ENCODE measurements around the gene PLPP1. TPM values are rescaled to one million over a fixed set of nuclear protein-coding genes. Genes with fewer than 3 reads are reported as not detected.
A peak's percentile ranks its signal among the peaks of the same experiment; 100 is the strongest.

Gene PLPP1
- total and polyA plus RNA-seq, 2 experiments from 2014 or later = 39.1 to 97.1 TPM

DNA sequence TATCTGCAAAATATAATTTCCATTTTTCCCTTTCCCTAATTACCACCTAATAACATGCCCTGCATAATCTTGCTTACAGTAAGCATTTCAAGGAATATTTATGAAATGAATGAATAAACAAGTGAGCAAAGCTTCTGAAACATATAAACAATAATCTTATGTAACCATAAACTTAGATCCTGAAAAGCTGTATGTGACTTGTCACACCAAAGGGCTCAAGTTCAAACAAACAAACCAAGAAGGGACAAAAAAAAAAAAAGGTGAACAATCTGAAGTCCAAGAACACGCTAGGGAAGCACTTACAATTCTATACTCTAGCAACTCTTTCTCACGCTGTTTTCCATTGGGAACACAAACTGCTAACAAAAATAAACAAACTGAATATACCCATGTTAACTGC is 36.3 kb downstream of the PLPP1 start:
- TF ChIP-seq, protein P1, sequence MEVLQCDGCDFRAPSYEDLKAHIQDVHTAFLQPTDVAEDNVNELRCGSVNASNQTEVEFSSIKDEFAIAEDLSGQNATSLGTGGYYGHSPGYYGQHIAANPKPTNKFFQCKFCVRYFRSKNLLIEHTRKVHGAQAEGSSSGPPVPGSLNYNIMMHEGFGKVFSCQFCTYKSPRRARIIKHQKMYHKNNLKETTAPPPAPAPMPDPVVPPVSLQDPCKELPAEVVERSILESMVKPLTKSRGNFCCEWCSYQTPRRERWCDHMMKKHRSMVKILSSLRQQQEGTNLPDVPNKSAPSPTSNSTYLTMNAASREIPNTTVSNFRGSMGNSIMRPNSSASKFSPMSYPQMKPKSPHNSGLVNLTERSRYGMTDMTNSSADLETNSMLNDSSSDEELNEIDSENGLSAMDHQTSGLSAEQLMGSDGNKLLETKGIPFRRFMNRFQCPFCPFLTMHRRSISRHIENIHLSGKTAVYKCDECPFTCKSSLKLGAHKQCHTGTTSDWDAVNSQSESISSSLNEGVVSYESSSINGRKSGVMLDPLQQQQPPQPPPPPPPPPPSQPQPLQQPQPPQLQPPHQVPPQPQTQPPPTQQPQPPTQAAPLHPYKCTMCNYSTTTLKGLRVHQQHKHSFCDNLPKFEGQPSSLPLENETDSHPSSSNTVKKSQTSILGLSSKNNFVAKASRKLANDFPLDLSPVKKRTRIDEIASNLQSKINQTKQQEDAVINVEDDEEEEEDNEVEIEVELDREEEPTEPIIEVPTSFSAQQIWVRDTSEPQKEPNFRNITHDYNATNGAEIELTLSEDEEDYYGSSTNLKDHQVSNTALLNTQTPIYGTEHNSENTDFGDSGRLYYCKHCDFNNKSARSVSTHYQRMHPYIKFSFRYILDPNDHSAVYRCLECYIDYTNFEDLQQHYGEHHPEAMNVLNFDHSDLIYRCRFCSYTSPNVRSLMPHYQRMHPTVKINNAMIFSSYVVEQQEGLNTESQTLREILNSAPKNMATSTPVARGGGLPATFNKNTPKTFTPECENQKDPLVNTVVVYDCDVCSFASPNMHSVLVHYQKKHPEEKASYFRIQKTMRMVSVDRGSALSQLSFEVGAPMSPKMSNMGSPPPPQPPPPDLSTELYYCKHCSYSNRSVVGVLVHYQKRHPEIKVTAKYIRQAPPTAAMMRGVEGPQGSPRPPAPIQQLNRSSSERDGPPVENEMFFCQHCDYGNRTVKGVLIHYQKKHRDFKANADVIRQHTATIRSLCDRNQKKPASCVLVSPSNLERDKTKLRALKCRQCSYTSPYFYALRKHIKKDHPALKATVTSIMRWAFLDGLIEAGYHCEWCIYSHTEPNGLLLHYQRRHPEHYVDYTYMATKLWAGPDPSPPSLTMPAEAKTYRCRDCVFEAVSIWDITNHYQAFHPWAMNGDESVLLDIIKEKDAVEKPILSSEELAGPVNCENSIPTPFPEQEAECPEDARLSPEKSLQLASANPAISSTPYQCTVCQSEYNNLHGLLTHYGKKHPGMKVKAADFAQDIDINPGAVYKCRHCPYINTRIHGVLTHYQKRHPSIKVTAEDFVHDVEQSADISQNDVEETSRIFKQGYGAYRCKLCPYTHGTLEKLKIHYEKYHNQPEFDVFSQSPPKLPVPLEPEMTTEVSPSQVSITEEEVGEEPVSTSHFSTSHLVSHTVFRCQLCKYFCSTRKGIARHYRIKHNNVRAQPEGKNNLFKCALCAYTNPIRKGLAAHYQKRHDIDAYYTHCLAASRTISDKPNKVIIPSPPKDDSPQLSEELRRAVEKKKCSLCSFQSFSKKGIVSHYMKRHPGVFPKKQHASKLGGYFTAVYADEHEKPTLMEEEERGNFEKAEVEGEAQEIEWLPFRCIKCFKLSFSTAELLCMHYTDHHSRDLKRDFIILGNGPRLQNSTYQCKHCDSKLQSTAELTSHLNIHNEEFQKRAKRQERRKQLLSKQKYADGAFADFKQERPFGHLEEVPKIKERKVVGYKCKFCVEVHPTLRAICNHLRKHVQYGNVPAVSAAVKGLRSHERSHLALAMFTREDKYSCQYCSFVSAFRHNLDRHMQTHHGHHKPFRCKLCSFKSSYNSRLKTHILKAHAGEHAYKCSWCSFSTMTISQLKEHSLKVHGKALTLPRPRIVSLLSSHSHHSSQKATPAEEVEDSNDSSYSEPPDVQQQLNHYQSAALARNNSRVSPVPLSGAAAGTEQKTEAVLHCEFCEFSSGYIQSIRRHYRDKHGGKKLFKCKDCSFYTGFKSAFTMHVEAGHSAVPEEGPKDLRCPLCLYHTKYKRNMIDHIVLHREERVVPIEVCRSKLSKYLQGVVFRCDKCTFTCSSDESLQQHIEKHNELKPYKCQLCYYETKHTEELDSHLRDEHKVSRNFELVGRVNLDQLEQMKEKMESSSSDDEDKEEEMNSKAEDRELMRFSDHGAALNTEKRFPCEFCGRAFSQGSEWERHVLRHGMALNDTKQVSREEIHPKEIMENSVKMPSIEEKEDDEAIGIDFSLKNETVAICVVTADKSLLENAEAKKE (CRISPR knock-in tag; IDR thresholded peaks at IDR 0.05) = no peak
- TF ChIP-seq ZNF331 (CRISPR knock-in tag; IDR thresholded peaks at IDR 0.05; ENCODE audit: low read depth) = no peak
- no peak for TF ChIP-seq CTCF (conservative IDR thresholded peaks at IDR 0.05; ENCODE audit: low read depth in 2 of 2)
- no peak for TF ChIP-seq EZH2 (IDR thresholded peaks at IDR 0.05; ENCODE audit: low read depth, unreplicated experiment)
- no peak for TF ChIP-seq STAT1 (IDR thresholded peaks at IDR 0.05; ENCODE audit: unreplicated experiment)
- Mint-ChIP-seq H3K4me3 (no peak overlapping the region), H3K4me1 (peaks cover 44% of the 10 kb centered on the region), H3K27me3 (ENCODE audit: insufficient read depth, low read depth, poor library complexity) (peaks cover 3% of the 10 kb centered on the region), H3K9me3 (no peaks in the 10 kb centered on the region), H3K27ac (peak overlapping the region; percentile 15; the same call in 1 of the 2 replicates), H3K36me3 (ENCODE audit: low read depth) (no peaks in the 10 kb centered on the region; the same call in 2 of the 3 replicates)
- Histone ChIP-seq H3K27ac (ENCODE audit: low read depth) (peak overlapping the region; percentile 36; the same call in 1 of the 2 replicates), H3K27me3 (ENCODE audit: insufficient read depth) (no peaks in the 10 kb centered on the region), H3K79me2 (replicated peaks; ENCODE audit: insufficient read depth) (peaks cover 99% of the 10 kb centered on the region), H3F3A (replicated peaks; ENCODE audit: low read depth) (0 out of 2 replicates have a peak, but pooled peaks cover under 1% of the 10 kb centered on the region), H3K4me2 (no peak overlapping the region), H3K4me1 (ENCODE audit: insufficient read depth) (peaks cover 37% of the 10 kb centered on the region), H3K4me3 (no peak overlapping the region), H3K36me3 (ENCODE audit: insufficient read depth) (0 out of 2 replicates have a peak, but pooled peaks cover 4% of the 10 kb centered on the region), H3K9me2 (ENCODE audit: insufficient read depth) (no peaks in the 10 kb centered on the region), H4K20me1 (replicated peaks; ENCODE audit: insufficient read depth) (peaks cover 6% of the 10 kb centered on the region; the same call in 1 of the 2 replicates), H2AFZ (no peak overlapping the region)
- ATAC-seq (no peak), DNase-seq (ENCODE audit: low spot score) (no peak)
